SK-N-SH (cell line): Measurements from ENCODE around the gene CAPNS1.

Source experiments
- TF ChIP-seq, protein P1 (sequence below): IDR thresholded peaks from 2 replicates; pipeline ENCODE4 v1.6.1; 2012; ENCODE audit warnings: mild to moderate bottlenecking, low read depth, low read length, moderate library complexity
- TF ChIP-seq, protein P2 (sequence below): fragments of 200-600 bp; sonication (generic); IDR thresholded peaks from 2 replicates; pipeline ENCODE4 v1.6.1; 2017; ENCODE audit warnings: antibody characterized with exemption, mild to moderate bottlenecking, moderate library complexity

DNA sequence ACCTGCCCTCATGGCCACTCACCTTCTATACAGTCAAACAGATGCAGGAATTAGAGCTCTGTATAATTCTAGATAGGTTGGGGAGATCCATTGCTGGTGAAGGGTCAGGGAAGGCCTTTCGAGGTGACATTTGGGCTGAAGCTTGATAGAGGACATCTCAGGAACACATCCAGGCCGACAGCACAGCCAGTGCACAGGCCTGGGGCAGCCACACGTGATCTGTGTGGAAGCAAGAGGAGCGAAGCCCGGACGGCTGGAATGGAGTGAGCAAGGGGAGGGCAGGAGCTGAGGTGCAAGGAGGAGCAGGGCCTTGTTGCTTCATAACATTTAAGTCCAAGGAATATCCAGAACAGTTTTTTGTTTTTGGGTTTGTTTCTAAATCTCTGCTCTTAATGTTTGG, 33.4 kb upstream of the CAPNS1 start:
- TF ChIP-seq, protein P1, sequence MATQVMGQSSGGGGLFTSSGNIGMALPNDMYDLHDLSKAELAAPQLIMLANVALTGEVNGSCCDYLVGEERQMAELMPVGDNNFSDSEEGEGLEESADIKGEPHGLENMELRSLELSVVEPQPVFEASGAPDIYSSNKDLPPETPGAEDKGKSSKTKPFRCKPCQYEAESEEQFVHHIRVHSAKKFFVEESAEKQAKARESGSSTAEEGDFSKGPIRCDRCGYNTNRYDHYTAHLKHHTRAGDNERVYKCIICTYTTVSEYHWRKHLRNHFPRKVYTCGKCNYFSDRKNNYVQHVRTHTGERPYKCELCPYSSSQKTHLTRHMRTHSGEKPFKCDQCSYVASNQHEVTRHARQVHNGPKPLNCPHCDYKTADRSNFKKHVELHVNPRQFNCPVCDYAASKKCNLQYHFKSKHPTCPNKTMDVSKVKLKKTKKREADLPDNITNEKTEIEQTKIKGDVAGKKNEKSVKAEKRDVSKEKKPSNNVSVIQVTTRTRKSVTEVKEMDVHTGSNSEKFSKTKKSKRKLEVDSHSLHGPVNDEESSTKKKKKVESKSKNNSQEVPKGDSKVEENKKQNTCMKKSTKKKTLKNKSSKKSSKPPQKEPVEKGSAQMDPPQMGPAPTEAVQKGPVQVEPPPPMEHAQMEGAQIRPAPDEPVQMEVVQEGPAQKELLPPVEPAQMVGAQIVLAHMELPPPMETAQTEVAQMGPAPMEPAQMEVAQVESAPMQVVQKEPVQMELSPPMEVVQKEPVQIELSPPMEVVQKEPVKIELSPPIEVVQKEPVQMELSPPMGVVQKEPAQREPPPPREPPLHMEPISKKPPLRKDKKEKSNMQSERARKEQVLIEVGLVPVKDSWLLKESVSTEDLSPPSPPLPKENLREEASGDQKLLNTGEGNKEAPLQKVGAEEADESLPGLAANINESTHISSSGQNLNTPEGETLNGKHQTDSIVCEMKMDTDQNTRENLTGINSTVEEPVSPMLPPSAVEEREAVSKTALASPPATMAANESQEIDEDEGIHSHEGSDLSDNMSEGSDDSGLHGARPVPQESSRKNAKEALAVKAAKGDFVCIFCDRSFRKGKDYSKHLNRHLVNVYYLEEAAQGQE: no peak
- TF ChIP-seq, protein P2, sequence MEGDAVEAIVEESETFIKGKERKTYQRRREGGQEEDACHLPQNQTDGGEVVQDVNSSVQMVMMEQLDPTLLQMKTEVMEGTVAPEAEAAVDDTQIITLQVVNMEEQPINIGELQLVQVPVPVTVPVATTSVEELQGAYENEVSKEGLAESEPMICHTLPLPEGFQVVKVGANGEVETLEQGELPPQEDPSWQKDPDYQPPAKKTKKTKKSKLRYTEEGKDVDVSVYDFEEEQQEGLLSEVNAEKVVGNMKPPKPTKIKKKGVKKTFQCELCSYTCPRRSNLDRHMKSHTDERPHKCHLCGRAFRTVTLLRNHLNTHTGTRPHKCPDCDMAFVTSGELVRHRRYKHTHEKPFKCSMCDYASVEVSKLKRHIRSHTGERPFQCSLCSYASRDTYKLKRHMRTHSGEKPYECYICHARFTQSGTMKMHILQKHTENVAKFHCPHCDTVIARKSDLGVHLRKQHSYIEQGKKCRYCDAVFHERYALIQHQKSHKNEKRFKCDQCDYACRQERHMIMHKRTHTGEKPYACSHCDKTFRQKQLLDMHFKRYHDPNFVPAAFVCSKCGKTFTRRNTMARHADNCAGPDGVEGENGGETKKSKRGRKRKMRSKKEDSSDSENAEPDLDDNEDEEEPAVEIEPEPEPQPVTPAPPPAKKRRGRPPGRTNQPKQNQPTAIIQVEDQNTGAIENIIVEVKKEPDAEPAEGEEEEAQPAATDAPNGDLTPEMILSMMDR: no peak
